GM12891 (cell line): ENCODE measurements around the gene MAPK8IP3.
A peak's percentile ranks its signal among the peaks of the same experiment; 100 is the strongest.

ENCODE experiments used
- DNase-seq: peaks from one replicate; pipeline ENCODE4 v3.0.0; 2011; ENCODE audit warnings: low spot score; ENCODE audit not compliant: insufficient read length
- FAIRE-seq: peaks from 2 replicates; lab custom pipeline; 2011; peaks lifted over from hg19 to GRCh38; lab: Jason Lieb, UNC
- PAX5 ChIP-seq: IDR thresholded peaks from 2 replicates; pipeline ENCODE4 v1.6.1; 2011; ENCODE audit warnings: low read length, moderate library complexity, mild to moderate bottlenecking; ENCODE audit not compliant: insufficient read depth, severe bottlenecking
- POLR2A ChIP-seq: IDR thresholded peaks from 2 replicates; pipeline ENCODE4 v1.6.1; 2011; ENCODE audit warnings: low read depth, low read length, control low read depth
- POLR2AphosphoS5 ChIP-seq: IDR thresholded peaks from 2 replicates; pipeline ENCODE4 v1.6.1; 2011; ENCODE audit warnings: low read depth, low read length, control low read depth
- POU2F2 ChIP-seq: IDR thresholded peaks from 2 replicates; pipeline ENCODE4 v1.6.1; 2011; ENCODE audit warnings: low read depth, mild to moderate bottlenecking, control low read depth, low read length, moderate library complexity
- SPI1 ChIP-seq: IDR thresholded peaks from 2 replicates; pipeline ENCODE4 v1.6.1; 2011; ENCODE audit warnings: low read depth, low read length, control low read depth
- TAF1 ChIP-seq: IDR thresholded peaks from 2 replicates; pipeline ENCODE4 v1.6.1; 2011; ENCODE audit warnings: low read depth, low read length, control low read depth

MAPK8IP3 gene

DNA sequence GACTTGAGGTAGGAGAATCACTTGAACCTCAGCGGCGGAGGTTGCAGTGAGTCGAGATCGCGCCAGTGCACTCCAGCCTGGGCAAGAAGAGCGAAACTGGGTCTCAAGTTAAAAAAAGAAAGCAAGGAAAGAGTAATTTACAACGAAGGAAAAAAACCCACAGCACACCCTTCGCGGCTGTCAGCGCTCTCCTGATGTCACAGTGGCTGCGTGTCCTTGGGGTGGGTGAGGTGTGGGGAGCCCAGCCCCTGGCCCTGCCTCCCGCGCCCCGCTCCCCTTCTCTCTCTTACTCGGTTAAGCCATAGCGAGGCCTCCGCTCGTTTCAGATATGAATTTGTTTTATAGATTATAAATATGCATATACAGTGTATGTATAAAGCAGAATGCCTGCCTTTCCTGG is 28.7 kb upstream of the MAPK8IP3 start:
- FAIRE-seq (no peak), DNase-seq (no peak)
- TF ChIP-seq TAF1: no peak
- TF ChIP-seq POLR2A: no peak
- no peak for TF ChIP-seq POLR2AphosphoS5
- TF ChIP-seq SPI1: no peak

DNA sequence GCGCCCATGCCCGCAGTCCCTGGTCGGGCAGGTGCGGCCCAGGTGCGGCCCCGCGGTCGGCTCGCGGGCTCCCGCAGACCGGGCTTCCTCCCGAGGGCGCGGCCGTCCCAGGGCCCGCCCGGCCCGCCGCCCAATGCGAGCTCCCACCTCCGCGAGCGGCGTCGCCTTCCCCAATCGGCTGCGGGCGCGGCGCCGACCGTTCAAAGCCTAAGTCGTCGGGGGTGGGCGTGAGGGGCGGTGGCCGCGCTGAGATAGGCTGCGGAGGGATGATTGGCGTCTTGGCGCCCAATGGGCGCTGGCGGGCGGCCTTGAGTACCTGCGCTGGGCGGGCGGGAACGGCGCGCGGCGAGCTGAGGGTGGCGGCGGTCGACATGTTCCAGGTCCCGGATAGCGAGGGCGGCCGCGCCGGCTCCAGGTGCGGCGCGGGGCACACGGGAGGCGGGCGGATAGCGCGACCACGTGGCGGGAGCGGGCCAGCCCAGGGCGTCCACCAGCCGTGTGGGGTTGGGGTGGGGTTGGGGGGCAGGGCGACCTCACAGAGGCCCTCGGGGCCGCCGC is 28.0 kb upstream of the MAPK8IP3 start, which contains the start of gene JPT2:
TSS of gene JPT2 (plus strand) at position 338 of the 558 bp plus-strand sequence. CDS start at position 372, 34 bp downstream.
- FAIRE-seq (peak; percentile 99), DNase-seq (peak; percentile 99)
- no peak for TF ChIP-seq PAX5
- no peak; the same call in 1 of the 2 replicates for TF ChIP-seq POLR2AphosphoS5
- TF ChIP-seq TAF1: 0 out of 2 replicates have a peak, but pooled peaks have one; percentile 43
- no peak; the same call in 1 of the 2 replicates for TF ChIP-seq POLR2A

DNA sequence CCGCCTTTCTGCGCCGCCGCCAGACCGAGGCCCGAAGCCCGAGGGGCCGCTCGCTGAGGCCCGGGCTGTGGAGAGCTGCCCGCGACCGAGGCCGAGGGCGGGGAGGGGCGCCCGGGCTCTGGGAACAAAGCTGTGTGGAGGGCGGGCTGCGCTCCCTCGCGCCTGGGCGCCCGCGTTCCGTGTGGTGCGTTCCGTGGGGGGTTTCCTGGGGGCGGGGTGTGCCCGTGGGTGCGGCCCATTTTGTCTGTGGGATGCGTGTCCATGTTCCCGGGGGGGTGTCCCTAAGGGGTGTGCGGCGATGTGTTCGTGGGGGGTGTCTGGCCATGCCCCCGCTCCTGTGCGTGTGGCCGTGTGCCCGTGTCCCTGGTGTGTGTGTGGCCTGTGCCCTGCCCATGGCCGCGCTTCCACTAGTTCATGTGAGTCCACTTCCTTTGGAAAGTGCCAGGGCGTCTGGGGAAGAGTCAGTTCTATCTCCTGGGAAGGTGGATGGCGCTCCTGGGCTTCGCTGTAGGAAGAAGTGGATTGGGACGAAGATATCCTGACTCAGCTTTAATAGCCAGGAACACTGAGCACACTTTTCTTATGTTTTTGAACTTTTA is 27.4 kb upstream of the MAPK8IP3 start:
- peak; percentile 57 for FAIRE-seq
- DNase-seq: no peak
- TF ChIP-seq POLR2A (peak; percentile 25; the same call in 1 of the 2 replicates), POU2F2 (0 out of 2 replicates have a peak, but pooled peaks have one; percentile 30), SPI1 (no peak)

DNA sequence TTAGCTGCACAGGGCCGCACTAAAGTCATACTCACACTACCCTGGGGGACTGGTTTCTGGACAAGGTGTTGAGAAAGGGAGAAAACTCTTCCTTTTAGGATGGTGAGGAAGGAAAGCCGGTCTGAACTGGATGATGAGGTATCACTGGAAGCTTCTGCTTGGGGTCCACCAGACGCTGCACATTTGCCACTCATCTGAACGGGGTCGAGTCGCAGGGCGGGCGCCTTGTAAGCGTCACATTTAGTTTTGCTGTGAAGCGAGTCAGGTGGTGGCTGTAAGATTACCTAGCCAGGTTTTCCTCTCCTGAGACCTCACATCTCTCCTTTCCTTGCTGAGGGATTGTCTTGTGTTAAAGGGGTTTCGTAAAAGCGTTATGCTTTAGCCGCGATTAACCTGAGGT is 25.6 kb upstream of the MAPK8IP3 start:
- no peak for TF ChIP-seq POLR2AphosphoS5
- no peak for TF ChIP-seq POLR2A
- TF ChIP-seq POU2F2: no peak
- no peak for TF ChIP-seq SPI1
- no peak for TF ChIP-seq TAF1
- TF ChIP-seq PAX5: no peak
- FAIRE-seq (no peak), DNase-seq (no peak)

DNA sequence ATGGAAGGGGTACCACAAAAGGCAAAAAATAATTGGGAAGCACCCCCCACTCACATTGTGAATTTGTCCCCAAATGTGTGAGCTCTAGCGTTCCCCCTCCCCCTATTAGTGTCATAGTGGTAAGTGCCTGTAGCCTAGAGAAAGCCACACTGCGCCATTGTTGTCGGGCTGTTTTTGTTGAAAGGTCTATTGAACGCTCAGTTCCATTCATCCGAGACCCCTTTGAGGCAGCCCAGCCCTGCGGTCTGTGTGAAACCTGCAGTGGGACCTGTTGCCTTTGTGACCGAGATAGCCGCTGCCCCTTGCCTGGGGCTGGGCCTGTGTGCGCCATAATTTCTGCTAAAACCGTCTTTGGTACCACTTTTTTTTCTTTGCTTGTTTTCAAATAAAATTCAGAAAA is 25.0 kb upstream of the MAPK8IP3 start:
- FAIRE-seq: no peak
- TF ChIP-seq PAX5 (no peak), POLR2A (no peak)
- DNase-seq: no peak

DNA sequence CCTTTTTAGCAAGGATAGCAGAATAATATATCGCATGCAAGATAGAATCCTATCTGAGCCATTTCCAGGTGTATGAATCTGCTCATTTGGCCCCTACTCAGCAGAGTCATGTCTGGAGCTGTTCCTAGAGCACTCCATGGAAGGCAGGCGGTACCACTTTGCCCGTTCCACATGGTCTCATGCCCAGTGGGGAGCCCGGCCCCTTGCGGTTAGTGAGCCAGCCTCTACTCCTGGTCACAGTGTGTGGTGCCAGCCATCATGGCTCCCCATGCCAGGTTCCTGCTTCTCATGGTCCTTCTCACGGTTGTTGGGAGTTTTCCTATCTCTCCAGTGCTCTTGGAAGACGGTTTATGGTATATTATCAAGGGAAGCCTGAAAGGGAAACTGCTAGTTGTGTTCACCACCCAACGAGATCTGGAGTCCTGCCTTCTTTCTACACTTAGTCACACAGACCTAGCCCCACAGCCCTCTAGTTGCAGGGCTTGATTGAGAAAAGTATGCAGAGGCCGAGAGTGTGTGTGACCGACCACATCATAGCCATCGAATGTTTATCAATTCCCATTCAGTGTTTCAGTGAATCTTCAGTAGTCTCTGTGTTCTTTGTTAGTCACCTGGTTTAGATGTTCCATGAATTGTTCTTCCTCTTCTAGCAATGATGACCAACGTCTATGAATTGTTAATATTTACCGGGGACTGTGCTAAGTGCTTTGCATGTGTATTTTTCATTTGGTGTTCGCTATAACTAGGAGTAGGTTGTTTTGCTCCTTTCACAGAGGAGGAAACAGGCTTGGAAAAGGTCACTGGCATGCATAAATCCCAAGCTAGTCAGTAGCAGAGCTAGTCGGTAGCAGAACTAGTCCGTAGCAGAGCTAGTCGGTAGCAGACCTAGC is 18.3 kb upstream of the MAPK8IP3 start:
- FAIRE-seq: no peak
- TF ChIP-seq POU2F2: no peak
- no peak for TF ChIP-seq POLR2A
- TF ChIP-seq TAF1: no peak
- no peak for TF ChIP-seq SPI1
- no peak for TF ChIP-seq POLR2AphosphoS5
- TF ChIP-seq PAX5: no peak
- DNase-seq: no peak

DNA sequence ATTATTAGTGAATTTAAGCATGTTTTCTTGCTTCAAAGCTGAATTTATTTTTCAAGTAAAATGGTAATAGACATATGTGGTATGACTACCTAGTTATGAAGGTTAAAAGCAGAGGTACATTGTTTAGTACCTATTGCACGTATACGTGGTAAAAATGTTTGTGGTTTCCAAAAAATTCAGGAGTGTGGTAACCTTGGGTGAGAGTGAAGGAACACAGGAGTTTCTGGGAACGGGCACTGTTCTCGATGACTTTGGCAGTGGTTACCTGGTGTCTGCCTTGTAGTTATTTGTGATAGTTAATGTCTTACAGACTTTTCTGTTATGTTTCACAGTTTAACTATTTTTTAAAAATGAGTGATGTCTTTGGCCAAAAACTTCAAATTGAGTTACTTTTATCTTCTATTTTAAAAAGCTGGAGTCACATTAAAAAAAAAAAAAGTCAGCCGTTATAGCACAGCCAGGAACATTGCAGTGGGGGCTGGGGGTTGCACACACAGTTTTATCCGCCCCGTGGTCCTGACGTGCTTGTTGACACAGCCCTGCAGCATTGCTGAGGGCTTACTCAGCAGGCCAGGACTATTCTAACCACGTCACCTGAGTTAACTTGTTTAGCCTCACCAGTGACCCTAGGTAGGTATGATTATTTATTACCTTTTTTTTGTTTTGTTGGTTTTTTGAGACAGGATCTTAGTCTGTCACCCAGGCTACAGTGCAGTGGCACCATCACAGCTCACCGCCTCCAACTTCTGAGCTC is 17.0 kb upstream of the MAPK8IP3 start:
- TF ChIP-seq SPI1 (no peak), POLR2AphosphoS5 (no peak), POLR2A (no peak), PAX5 (no peak), POU2F2 (no peak), TAF1 (no peak)
- DNase-seq: no peak
- FAIRE-seq: no peak

DNA sequence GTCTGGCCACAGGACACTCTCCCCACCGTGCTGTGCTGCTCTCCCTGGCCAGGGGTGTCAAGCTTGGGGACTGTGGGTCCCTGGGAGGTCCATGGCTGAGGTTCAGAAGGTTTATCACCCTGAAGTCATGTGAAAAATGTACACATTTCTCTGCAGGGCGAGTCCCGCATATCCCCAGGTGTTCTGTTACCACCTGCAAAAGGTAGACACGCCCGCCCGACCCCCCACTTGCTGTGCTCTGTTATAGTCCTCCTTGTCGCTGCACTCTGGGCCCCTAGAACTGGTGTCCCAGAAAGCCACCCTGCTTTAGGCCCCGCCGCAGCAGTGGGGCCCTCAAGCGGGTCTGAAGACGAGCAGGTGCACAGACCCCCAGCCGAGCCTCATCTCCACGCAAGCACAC is 16.1 kb upstream of the MAPK8IP3 start:
- DNase-seq (no peak), FAIRE-seq (no peak)
- TF ChIP-seq PAX5 (no peak), TAF1 (no peak)

DNA sequence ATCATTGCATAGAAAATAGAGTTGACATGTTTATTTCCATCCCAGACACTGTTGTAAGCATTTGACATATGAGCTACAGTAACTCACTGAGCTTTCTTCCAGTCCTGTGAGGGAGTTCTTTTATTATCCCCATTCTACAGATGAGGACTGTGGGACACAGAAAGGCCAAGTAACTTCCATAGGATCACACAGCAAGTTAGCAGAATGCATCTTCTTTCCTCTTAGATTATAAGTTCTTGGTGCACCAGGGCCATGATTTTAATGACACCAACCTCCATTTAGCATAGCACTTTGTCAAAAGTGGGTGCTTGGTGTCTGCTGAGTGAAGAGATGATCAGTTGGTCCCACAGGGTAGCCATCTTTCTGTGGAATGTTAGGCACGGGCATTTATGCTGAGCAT is 15.2 kb upstream of the MAPK8IP3 start:
- no peak for FAIRE-seq
- no peak for DNase-seq
- TF ChIP-seq POLR2A: no peak
- no peak for TF ChIP-seq PAX5
- no peak for TF ChIP-seq POU2F2
- no peak for TF ChIP-seq POLR2AphosphoS5
- TF ChIP-seq SPI1: no peak
- TF ChIP-seq TAF1: no peak
